Activated CD4-positive, alpha-beta T cell treated with anti-CD3 and anti-CD28 coated beads, Interleukin-2, Interleukin-6, amounts not matched to agents 100 ng/mL and 50 ng/mL, durations not matched to agents 16 hours and 8 hours (primary cell): Measurements from ENCODE around the gene MRPS27.
A peak's percentile ranks its signal among the peaks of the same experiment; 100 is the strongest.

Experiments used
- DNase-seq: peaks from one replicate; pipeline ENCODE4 v3.0.0-alpha.2; 2020

The MRPS27 gene

DNA sequence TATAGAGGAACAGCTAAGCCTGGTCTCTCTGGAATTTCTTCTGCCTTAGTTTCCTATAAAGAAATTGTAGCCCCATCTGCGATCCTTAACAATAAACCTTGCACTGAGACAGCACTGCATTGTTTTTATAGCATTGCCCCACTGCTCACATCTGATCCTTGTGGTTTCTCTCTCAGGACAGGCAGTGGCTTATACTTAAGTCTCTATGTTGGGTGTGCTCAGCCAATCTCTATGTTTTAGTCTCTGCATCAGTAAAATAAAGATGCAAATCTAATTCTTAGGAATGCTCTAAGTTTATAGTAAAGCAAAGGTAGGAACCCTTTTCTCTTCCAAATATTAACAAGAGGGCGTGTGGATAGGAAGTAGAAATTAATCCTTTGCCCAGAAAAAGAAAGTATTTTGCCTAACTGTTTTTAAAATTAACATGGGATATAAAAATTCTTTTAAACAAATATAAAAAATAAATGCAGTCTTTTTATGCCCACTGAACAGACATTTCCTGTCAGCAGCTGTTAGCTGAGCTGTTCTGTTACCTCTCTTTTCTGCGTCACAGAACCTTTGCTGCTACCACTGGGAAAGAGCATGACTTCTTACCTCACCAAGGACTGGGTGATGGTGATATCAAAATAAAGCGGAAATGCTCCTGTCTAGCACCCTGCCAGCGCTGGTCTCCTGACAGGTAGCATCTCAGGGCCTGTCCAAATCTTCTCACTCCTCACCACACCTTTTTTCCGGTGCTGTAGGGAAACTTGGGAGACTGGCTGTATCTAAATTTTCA lies 29.5 kb downstream of the MRPS27 start:
- DNase-seq = no peak

DNA sequence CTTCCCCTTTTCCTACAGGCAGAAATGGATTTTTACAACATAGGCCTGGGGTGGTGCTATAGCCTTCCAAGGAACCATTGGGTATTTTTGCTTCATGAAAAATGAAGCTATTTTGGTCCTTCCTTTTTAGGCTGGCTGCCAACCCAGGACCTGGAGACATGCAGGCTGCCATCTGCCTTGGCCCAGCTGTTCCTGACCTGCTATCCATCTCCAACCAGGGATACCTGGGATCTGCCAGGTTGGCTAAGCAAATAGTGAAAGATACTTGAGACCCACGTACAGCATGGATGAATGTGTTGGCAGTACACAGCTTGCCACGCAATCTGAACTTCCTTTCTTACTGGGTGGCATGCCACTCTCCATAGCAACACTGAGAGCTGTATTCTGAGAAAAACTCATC lies 31.1 kb downstream of the MRPS27 start:
- no peak for DNase-seq

DNA sequence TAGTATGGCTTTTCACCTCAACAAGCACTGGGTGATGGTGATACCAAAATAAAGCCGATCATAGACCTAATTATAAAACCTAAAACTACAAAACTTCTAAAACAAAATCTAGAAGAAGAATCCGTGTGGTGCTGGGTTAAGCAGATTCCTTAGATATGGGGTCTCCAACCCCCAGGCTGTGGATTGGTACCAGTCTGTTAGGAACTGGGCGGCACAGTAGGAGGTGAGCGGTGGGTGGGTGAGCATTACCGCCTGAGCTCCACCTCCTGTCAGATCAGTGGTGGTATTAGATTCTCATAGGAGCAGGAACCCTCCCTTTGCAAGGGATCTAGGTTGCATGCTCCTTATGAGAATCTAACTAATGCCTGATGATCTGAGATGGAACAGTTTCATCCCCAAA lies 33.2 kb downstream of the MRPS27 start:
- no peak for DNase-seq

DNA sequence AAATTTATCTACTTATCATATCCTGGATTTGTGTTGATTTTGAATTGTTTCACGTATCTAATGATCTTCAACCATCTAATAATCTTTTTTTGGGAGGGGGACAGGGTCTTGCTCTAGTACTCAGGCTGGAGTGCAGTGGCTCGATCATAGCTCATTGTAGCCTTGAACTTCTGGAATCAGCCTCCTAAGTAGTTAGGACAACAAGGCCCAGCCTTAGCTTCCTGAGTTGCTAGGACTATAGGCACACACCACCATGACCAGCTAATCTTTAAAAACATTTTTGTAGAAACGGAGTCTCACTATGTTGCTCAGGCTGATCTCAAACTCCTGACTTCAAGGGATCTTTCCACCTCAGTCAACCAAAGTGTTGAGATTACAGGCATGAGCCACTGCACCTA lies 34.6 kb downstream of the MRPS27 start:
- no peak for DNase-seq

DNA sequence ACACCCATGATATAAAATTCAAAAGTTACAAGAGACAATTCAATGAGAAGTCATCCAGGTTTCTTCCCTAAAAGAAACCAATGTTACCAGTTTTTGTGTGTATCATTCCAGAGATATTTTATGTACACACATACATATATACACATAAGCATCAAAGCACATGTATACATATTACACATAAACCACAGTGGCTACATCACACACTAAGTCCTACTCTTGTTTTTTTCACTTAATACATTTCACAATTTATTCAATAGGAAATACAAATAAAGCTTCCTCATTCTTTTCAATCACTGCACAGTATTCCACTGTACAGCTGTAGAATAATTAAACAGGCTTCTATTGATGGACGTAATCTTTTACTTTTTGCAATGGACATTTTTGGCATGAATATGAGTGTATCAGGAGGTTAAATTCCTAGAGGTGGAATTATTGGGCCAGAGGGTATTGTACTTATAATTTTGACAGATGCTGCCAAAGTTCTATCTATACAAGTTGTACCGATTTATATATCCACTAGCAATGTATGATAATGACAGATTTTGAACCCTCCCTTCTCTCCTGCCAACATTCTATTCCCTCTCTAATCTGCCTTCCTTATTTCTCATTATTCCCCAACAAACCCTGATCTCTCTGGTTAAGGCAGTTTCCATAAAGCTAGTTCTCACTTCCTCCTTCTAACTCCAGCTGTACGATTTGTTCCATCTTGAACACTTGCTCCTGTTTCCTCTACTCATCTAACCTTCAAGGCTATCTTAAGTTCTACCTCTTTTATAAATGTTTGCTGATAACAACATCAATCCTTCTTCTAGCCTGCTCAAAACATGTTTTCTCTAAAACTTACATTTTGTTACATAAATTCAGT lies 35.2 kb downstream of the MRPS27 start:
- no peak for DNase-seq

DNA sequence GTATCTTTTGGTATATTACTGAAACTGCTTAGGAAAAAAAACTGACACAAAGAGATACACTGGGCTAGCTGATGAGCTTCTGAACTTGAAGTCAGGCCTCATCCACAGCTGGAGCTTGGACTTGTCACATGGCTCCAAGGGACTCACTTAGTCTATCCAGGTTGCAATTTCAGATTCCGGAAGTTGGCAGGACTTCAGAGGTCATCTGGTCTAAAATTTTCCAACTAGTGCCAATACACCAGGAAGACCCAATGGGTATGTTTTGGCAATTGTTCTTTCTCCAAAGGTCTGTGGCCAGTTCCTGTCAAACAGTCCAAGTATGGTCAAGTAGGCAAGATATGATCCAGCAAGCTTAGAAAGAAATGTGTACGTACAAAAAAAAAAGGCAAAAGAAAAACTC lies 36.7 kb downstream of the MRPS27 start:
- no peak for DNase-seq

DNA sequence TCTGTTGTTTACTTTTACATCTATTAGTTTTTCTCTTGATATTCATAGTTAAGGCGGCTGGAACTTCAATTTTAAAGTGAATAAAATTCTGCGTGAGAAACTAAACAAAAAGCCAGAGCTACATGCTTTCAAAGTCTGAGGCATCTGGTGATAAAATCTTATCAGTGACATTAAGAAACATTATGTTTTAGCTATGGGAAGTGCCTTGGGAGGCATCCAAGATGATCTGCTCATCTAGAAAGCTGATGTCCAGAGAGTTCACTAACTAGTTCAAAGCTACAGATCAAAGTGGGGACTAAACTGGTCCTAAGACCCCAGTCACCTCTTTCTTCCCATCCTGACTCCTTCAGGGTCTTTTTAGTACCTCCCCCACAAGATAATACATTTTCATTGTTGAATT lies 37.2 kb downstream of the MRPS27 start:
- no peak for DNase-seq

DNA sequence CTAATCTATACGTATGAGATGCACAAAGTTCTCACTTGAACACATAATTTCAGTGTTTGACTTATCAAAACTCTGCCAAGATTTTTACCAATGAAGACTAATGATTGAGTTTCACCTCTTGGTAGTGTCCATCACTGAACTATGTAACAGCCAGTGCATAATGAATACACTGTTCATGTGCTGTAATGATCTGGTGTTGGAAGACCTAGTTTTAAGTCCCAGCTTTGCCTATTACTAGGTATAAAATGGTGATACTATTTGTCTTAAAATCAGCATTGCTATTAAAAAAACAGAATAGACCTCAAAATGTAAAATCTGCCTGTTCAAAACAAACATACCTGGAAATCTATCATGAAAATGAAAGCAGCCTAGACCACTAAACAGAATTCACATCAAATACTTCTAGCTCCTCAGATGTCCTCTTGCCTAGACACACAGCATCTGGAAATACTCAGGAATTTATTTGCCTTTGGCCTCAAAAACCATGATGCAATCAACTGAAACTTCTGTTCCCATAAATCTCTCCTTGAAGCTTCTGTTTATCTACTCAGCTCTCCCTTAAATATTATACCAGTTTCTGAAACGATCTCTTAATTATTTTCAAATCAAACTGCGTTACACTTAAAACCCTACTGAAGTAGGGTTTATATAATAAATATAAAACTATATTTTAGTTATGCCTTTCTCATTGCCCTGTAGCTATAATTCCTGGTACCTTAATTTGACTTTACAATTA lies 38.1 kb downstream of the MRPS27 start:
- no peak for DNase-seq

DNA sequence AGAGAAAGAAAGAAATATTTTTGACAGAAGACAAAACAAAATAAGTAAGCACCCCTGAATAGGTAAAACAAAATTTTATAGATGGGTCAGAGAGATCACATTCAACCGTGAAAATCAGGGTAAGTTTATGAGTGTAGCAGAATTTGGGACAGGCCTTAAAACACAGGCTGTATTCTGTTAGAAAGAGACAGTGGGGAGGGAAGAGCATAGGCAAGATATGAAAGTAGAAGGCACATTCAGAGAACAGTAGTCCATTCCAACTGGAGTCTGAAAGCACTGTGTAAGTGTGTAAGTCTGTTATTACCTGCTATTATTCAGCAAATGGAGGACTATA lies 38.6 kb downstream of the MRPS27 start:
- no peak for DNase-seq

DNA sequence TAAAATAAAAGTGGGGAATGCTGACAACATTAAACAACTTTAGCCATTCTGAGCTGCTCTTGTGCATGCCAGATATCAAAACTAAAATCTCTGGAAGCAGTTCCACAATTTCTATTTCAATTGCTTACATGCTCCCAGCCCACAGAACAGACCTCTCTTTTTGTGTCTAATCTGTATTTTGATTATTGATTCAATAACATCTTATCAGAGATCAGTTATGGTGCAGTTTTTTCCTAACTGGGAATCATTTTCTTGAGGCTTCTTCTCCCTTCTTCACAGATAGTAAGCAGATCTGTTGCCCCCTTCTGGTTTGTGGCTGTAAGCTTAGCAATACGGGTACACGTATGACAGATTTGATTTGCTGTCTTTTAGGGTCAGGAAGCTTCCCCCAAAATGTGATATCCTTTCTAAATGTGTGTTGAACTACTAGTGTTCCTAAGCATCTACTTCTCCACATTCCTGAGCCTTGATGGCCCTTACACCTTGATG lies 39.4 kb downstream of the MRPS27 start:
- no peak for DNase-seq

DNA sequence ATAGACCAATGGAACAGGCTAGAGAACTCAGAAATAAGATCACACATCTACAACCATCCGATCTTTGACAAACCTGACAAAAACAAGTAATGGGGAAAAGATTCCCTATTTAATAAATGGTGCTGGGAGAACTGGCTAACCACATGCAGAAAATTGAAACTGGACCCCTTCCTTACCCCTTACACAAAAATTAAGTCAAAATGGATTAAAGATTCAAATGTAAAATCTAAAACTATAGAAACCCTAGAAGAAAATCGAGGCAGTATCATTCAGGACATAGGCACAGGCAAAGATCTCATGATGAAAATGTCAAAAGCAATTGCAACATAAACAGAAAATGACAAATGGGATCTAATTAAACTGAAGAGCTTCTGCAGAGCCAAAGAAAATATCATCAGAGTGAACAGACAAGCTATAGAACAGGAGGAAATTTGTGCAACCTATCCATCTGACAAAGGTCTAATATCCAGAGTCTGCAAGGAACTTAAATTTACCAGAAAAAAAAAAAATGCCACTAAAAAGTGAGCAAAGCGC lies 43.8 kb downstream of the MRPS27 start:
- no peak for DNase-seq

DNA sequence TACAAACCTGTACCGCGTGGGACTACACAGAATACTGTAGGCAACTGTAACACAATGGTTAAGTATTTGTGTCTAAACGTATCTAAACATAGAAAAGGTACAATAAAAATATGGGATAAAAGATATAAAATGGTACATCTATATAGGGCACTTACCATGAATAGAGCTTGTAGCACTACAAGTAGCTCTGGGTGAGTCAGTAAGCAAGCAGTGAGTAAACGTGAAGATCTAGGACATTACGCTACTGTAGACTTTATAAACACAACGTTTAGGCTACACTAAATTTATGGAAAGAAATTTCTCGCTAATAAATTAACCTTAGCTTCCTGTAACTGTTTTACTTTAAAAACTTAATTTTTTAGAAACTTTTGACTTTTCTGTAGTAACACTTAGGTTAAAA lies 46.5 kb downstream of the MRPS27 start:
- no peak for DNase-seq

DNA sequence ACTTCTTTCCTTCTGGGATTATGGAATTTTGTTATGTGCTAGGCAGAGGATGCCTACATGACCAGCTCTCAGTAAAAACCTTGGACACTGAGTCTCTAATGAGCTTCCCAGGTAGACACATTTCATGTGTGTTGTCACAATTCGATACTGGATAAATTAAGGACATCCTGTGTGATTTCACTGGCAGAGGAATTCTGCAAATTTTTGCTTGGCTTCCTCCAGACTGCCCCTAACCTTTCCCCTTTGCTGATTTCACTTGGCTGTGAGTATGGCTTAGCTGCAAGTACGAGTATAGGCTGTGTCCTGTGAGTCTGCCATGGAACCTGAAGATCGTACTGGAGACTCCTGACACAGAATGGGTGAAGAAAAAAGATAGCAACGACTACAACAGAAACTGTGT lies 47.6 kb downstream of the MRPS27 start:
- no peak for DNase-seq

DNA sequence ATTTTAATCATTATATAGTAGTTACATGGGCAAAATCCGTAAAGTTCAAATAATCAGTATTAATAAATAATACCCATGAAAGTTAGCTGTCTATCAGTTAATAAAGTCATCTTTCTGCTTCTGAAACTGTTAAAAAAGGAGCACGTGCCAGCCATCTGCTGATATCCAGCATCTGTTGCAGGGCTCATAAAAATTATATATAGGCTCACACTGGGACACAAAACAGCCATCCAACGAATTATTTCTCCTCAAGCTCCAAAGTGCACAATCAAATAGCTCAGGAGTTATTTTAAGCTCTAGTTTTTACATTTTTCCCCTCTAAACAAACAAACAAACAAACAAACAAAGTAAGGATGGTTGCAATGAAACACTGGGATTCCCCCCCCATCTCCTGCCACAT lies 48.3 kb downstream of the MRPS27 start:
- DNase-seq = no peak

DNA sequence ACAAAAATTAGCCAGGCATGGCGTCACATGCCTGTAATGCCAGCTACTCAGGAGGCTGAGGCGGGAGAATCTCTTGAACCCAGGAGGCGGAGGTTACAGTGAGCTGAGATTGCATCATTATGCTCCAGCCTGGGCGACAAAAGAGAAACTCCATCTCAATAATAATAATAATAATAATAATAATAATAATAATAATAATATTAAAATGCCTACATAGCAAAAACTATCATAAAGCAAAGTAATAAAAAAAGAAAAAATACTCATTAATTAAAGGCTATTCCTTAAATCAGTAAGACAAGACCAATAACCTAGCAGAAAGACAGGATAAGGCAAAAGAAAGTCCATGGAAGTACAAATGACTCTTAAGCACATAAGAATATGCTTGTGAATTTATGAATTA lies 50.0 kb downstream of the MRPS27 start:
- DNase-seq = no peak

DNA sequence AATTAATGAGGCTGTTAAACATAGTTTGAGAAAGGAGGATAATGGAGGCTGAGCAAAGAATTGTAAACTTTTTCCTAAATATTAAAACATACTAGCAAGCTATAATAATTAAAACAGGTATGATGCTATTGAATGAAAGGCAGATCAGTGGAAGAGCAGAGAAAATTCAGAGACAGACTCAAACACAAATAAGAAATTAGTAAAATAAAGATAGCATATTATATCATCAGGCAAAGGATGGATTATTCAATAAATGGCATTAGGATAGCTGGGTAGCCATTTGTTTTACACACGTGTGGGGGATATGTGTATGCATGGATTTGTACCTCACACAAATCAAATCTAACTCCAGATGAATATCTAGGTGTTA lies 50.6 kb downstream of the MRPS27 start:
- no peak for DNase-seq

DNA sequence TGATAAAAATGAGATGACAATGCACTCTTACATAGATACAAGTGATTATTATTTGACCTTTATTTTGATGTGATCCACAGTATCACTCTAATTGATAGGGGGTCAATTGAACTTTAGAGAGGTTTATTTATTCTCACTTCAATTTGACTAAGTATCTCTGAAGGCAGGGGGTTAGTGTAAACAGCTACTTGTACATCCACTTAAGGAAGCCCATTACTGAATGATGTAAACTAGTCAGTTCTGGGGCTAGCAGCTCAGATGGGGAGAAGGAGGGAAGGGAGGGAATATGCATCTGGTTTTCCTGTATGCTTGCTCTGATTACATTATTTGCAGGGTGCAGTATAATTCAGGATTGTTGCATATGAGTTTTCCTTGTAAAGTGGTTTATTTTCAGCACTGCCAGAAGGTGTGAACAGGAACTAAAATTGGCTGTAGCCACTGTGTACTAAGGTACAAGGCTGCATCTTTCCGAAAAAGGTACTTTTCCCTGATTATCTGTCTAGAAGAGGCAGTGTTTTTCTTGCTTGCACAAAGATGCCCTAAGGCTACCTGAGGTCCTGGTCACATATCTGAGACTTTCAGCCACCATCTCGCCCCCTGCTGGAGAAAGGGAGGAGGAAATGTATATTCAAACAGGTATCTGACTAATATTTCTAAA lies 51.2 kb downstream of the MRPS27 start:
- DNase-seq = peak; percentile 61

DNA sequence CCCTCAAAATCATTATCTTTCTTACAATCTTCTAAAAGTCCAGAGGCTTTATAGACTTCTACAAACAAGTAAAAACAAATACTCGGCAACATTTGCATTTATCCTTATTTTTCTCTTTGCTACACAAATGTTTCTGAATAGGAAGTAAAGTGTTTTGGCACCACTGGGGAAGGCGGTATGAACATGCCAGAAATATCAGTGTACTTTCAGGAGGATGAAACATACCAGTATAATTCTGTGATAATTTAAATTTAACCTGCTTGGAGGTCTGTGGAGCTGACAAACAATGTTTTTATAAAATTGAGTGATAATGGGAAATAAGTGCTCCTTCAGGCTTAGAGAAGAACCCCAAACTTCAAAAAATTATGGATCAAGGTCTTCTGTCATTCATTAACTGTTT lies 51.8 kb downstream of the MRPS27 start:
- no peak for DNase-seq

DNA sequence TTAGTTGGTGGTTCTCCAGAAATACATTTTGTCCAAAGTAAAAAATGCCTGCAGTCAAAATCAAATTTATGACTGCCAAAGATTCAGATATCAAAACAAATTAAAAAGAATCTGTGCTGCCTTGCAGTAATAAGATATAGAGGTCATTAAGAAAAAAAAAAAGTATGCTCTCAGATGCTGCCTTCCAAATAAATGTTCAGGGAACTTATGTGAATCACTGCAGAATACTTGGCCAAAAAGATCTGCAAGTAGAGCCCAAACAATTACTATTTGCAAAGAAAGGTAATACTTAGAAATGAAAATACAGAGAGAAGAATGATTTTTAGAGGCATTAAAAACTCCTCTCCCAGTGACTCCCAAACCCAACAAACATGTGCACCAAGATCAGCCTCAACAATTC lies 52.4 kb downstream of the MRPS27 start:
- DNase-seq = no peak

DNA sequence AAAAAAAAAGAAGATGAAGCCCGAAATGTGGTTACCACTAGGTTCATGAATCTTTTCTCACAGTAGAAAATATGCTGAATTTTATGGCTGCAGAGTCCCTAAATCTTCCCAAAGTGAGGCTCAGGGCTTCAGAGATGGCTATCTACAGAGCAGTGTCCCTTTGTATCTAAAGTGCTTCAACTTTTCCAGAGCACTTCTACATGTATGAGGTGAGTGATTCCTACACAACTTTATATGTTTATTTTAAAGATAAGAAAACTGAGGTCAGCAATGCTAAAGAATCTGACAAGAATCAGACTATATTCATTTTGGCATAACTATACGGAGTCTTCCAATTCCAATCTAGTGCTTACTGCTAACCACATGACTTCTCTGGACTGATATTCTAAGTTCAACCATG lies 53.2 kb downstream of the MRPS27 start:
- no peak for DNase-seq

DNA sequence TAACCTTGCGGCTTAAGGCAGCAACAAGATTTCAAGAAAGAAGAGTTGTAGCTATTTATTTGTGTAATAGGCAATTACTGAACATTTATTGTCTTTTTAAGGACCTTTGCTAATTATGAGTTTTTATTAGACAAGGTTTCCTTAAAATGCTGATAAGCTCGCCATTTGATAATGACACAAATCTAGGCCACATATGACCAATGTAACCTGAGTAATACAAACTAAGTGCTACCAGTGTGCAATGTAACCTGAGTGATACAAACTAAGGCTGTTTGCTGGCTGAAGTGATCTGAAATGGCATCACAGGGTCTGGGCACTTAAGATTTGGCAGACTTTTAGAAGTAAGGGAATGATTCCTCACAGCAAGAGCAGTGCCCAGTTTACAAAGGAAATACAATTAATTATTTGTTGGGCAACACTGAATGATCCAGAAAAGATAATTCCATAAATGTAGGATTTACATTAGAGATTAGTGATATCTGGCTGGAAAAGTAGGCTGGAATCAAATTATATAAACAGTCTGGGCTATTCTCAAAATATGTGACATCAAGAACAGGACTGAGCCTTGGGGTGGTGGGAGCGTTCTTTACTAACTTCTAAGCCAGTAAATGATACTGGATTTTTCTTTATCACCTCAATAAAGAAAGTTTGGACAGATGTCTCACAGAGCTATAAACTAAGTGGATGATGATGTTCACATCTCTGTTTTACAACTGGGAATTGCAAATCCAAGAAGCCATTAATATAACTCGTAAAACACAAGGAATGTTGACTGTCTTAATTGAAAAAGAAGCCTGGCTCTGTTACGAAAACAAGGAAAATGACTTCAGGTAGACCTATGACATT lies 54.8 kb downstream of the MRPS27 start:
- no peak for DNase-seq

DNA sequence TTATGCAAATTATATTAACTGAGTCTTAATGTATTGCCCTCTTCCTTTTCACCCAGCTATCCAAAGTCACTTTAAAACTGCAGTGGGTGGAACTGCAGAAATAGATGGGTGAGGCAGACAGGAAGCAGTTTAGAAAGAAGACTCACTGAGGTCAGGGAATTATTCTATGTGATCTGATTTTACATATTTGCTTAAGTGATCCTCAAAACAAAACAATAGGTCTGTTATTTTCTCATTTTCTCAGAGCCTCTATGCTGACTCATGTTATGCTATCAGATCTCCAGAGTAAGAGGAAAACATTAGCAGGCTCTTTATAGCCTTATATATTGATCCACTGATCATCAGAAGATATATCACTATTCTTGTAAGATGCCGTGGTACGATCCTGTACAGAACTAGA lies 63.5 kb downstream of the MRPS27 start:
- DNase-seq = no peak
